Measurements from ENCODE around the gene TMPRSS3. TPM values are rescaled to one million over a fixed set of nuclear protein-coding genes. Genes with fewer than 3 reads are reported as not detected.
"Not testable (repeated sequence)": the region's sequence is repeated elsewhere in the genome, so short reads cannot be mapped to it uniquely, and the experiment has no call there.

Gene TMPRSS3
- total RNA-seq, 1 experiment from 2014 or later, result 4.3 TPM

- BruUV-seq (replicated peaks), result no TSS peak
- H3K79me2 ChIP-seq (ENCODE audit: low read depth), result no peaks in the 10 kb centered on the region
- no peak overlapping the region for H3K27ac ChIP-seq
- TF ChIP-seq EZH2 (IDR thresholded peaks at IDR 0.05; ENCODE audit: low read depth), result no peak
- TF ChIP-seq, protein P1, sequence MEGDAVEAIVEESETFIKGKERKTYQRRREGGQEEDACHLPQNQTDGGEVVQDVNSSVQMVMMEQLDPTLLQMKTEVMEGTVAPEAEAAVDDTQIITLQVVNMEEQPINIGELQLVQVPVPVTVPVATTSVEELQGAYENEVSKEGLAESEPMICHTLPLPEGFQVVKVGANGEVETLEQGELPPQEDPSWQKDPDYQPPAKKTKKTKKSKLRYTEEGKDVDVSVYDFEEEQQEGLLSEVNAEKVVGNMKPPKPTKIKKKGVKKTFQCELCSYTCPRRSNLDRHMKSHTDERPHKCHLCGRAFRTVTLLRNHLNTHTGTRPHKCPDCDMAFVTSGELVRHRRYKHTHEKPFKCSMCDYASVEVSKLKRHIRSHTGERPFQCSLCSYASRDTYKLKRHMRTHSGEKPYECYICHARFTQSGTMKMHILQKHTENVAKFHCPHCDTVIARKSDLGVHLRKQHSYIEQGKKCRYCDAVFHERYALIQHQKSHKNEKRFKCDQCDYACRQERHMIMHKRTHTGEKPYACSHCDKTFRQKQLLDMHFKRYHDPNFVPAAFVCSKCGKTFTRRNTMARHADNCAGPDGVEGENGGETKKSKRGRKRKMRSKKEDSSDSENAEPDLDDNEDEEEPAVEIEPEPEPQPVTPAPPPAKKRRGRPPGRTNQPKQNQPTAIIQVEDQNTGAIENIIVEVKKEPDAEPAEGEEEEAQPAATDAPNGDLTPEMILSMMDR (conservative IDR thresholded peaks at IDR 0.05), result no peak
- no peak overlapping the region for H3K4me2 ChIP-seq
- H2AFZ ChIP-seq, result no peak overlapping the region
- DNase-seq, result no peak
- H3F3A ChIP-seq (ENCODE audit: insufficient read depth, low read depth), result no peaks in the 10 kb centered on the region
- no peaks in the 10 kb centered on the region for H4K20me1 ChIP-seq (ENCODE audit: insufficient read depth)
- CTCF ChIA-PET, result no interaction called here
- H3K4me3 ChIP-seq, result no peak overlapping the region
- intact Hi-C loops (cut with micrococcal nuclease; ENCODE audit: unreplicated experiment), result no loop called here
- H3K4me1 ChIP-seq (replicated peaks; ENCODE audit: insufficient read depth), result no peaks in the 10 kb centered on the region
- H3K36me3 ChIP-seq (ENCODE audit: low read depth), result no peaks in the 10 kb centered on the region
- no peaks in the 10 kb centered on the region for H3K9me2 ChIP-seq (ENCODE audit: insufficient read depth)
- POLR2A ChIA-PET (ENCODE audit: unreplicated experiment), result interaction anchor here (0.7 kb wide), 1 partner anchor 32 kb away, joined by 4 read pairs; no protein-coding TSS in a partner anchor
- H3K27me3 ChIP-seq (ENCODE audit: insufficient read depth, low read depth), result no peaks in the 10 kb centered on the region
- H3K9me3 ChIP-seq (ENCODE audit: insufficient read depth, low read depth), result no peaks in the 10 kb centered on the region
Measured at GRCh38 chr21:42409366-42409765, 13.5 kb upstream of the TMPRSS3 start.

- H3K27ac ChIP-seq; H3K79me2 ChIP-seq (ENCODE audit: low read depth); BruUV-seq (replicated peaks); H3K4me3 ChIP-seq; H2AFZ ChIP-seq; H4K20me1 ChIP-seq (ENCODE audit: insufficient read depth); H3K9me2 ChIP-seq (ENCODE audit: insufficient read depth); H3K9me3 ChIP-seq (ENCODE audit: insufficient read depth, low read depth); H3F3A ChIP-seq (ENCODE audit: insufficient read depth, low read depth); H3K27me3 ChIP-seq (ENCODE audit: insufficient read depth, low read depth); H3K4me1 ChIP-seq (replicated peaks; ENCODE audit: insufficient read depth); POLR2A ChIA-PET (ENCODE audit: unreplicated experiment); CTCF ChIA-PET; DNase-seq; H3K36me3 ChIP-seq (ENCODE audit: low read depth); H3K4me2 ChIP-seq; intact Hi-C loops (cut with micrococcal nuclease; ENCODE audit: unreplicated experiment): not testable (repeated sequence)
Measured at GRCh38 chr21:42408718-42409117, 12.9 kb upstream of the TMPRSS3 start.

GRCh38 chr21:42407476-42407875 is 11.6 kb upstream of the TMPRSS3 start:
- no peak overlapping the region for H3K4me3 ChIP-seq
- H3K9me2 ChIP-seq (ENCODE audit: insufficient read depth), result no peaks in the 10 kb centered on the region
- H3K4me1 ChIP-seq (replicated peaks; ENCODE audit: insufficient read depth), result no peaks in the 10 kb centered on the region
- TF ChIP-seq, protein P1 (conservative IDR thresholded peaks at IDR 0.05), result no peak
- no peak for TF ChIP-seq EZH2 (IDR thresholded peaks at IDR 0.05; ENCODE audit: low read depth)
- H3F3A ChIP-seq (ENCODE audit: insufficient read depth, low read depth), result no peaks in the 10 kb centered on the region
- H3K27me3 ChIP-seq (ENCODE audit: insufficient read depth, low read depth), result no peaks in the 10 kb centered on the region
- no peak overlapping the region for H3K27ac ChIP-seq
- H2AFZ ChIP-seq, result no peak overlapping the region
- no peak overlapping the region for H3K4me2 ChIP-seq
- no peaks in the 10 kb centered on the region for H4K20me1 ChIP-seq (ENCODE audit: insufficient read depth)
- ChIA-PET POLR2A (ENCODE audit: unreplicated experiment) (interaction anchor here (0.6 kb wide), 1 partner anchor 94 kb away, joined by 6 read pairs; no protein-coding TSS in a partner anchor), CTCF (no interaction called here)
- DNase-seq, result no peak
- H3K36me3 ChIP-seq (ENCODE audit: low read depth), result no peaks in the 10 kb centered on the region
- no peaks in the 10 kb centered on the region for H3K9me3 ChIP-seq (ENCODE audit: insufficient read depth, low read depth)
- no TSS peak for BruUV-seq (replicated peaks)
- H3K79me2 ChIP-seq (ENCODE audit: low read depth), result no peaks in the 10 kb centered on the region
- intact Hi-C loops (cut with micrococcal nuclease; ENCODE audit: unreplicated experiment), result no loop called here

- no peaks in the 10 kb centered on the region for H3K36me3 ChIP-seq (ENCODE audit: low read depth)
- intact Hi-C loops (cut with micrococcal nuclease; ENCODE audit: unreplicated experiment), result no loop called here
- no peaks in the 10 kb centered on the region for H3K9me2 ChIP-seq (ENCODE audit: insufficient read depth)
- DNase-seq, result no peak
- H3K4me2 ChIP-seq, result no peak overlapping the region
- no peak overlapping the region for H2AFZ ChIP-seq
- H3K4me1 ChIP-seq (replicated peaks; ENCODE audit: insufficient read depth), result no peaks in the 10 kb centered on the region
- H3F3A ChIP-seq (ENCODE audit: insufficient read depth, low read depth), result no peaks in the 10 kb centered on the region
- H4K20me1 ChIP-seq (ENCODE audit: insufficient read depth), result no peaks in the 10 kb centered on the region
- no peaks in the 10 kb centered on the region for H3K9me3 ChIP-seq (ENCODE audit: insufficient read depth, low read depth)
- ChIA-PET CTCF (no interaction called here), POLR2A (ENCODE audit: unreplicated experiment) (no interaction called here)
- TF ChIP-seq, protein P1 (conservative IDR thresholded peaks at IDR 0.05), result no peak
- TF ChIP-seq EZH2 (IDR thresholded peaks at IDR 0.05; ENCODE audit: low read depth), result no peak
- no peak overlapping the region for H3K27ac ChIP-seq
- no peaks in the 10 kb centered on the region for H3K79me2 ChIP-seq (ENCODE audit: low read depth)
- no peak overlapping the region for H3K4me3 ChIP-seq
- BruUV-seq (replicated peaks), result no TSS peak
- H3K27me3 ChIP-seq (ENCODE audit: insufficient read depth, low read depth), result no peaks in the 10 kb centered on the region
Measured at GRCh38 chr21:42406866-42407265, 11.0 kb upstream of the TMPRSS3 start.

Measured in PC-9 (cell line).